Neural cell (in vitro differentiated cells): ENCODE results near the gene ULBP2. TPM values are rescaled to one million over a fixed set of nuclear protein-coding genes. Genes with fewer than 3 reads are reported as not detected.

Source experiments
- H2AFZ ChIP-seq: fragments of 200-600, 300-800 bp; sonication (generic), shearing (Covaris generic); 2 replicates; pipeline ENCODE4 v1.6.0; 2014; ENCODE audit warnings: low read depth, mild to moderate bottlenecking, antibody characterized with exemption, low read length, moderate library complexity
- H3F3A ChIP-seq: fragments of 200-600 bp; shearing (Covaris generic); 2 replicates; pipeline ENCODE4 v1.6.1; 2016; ENCODE audit warnings: mild to moderate bottlenecking, moderate library complexity, mixed read lengths, antibody characterized with exemption, low read length; ENCODE audit not compliant: insufficient read depth, poor library complexity, severe bottlenecking
- H3K27ac ChIP-seq: fragments of 200-600, 300-800 bp; sonication (generic), shearing (Covaris generic); 2 replicates; pipeline ENCODE4 v1.5.1; 2014; ENCODE audit warnings: mild to moderate bottlenecking, low read length, moderate library complexity
- H3K27me3 ChIP-seq: fragments of 300-800, 200-600 bp; sonication (generic), shearing (Covaris generic); 2 replicates; pipeline ENCODE4 v1.6.0; 2014; ENCODE audit warnings: mild to moderate bottlenecking, low read depth, low read length, moderate library complexity; ENCODE audit not compliant: insufficient read depth
- H3K36me3 ChIP-seq: fragments of 300-800, 200-600 bp; sonication (generic), shearing (Covaris generic); 2 replicates; pipeline ENCODE4 v1.5.1; 2014; ENCODE audit warnings: mild to moderate bottlenecking, antibody characterized with exemption, low read length, moderate library complexity; ENCODE audit not compliant: insufficient read depth
- H3K4me2 ChIP-seq: fragments of 300-800, 200-600 bp; sonication (generic), shearing (Covaris generic); 2 replicates; pipeline ENCODE4 v1.6.0; 2014; ENCODE audit warnings: mild to moderate bottlenecking, low read length
- H3K4me3 ChIP-seq: fragments of 300-800, 200-600 bp; sonication (generic), shearing (Covaris generic); 2 replicates; pipeline ENCODE4 v1.5.1; 2014; ENCODE audit warnings: mild to moderate bottlenecking, low read length, moderate library complexity
- H3K79me2 ChIP-seq: fragments of 200-600 bp; shearing (Covaris generic); replicated peaks from 2 replicates; pipeline ENCODE4 v1.6.0; 2014; ENCODE audit warnings: mild to moderate bottlenecking, low read length, moderate library complexity; ENCODE audit not compliant: insufficient read depth
- H3K9ac ChIP-seq: fragments of 300-800, 200-600 bp; sonication (generic), shearing (Covaris generic); 2 replicates; pipeline ENCODE4 v1.6.1; 2016; ENCODE audit warnings: mild to moderate bottlenecking, low read length, mixed read lengths
- H3K9me2 ChIP-seq: fragments of 200-600 bp; shearing (Covaris generic); 2 replicates; pipeline ENCODE4 v1.6.1; 2016; ENCODE audit warnings: mild to moderate bottlenecking, low read length, mixed read lengths; ENCODE audit not compliant: insufficient read depth
- H3K9me3 ChIP-seq: fragments of 200-600, 300-800 bp; sonication (generic), shearing (Covaris generic); 2 replicates; pipeline ENCODE4 v1.6.1; 2016; ENCODE audit warnings: mild to moderate bottlenecking, mixed run types, low read length, moderate library complexity, mixed read lengths
- H4K20me1 ChIP-seq: fragments of 200-600 bp; shearing (Covaris generic); 2 replicates; pipeline ENCODE4 v1.6.1; 2016; ENCODE audit warnings: mild to moderate bottlenecking, mixed run types; ENCODE audit not compliant: insufficient read depth
- EP300 ChIP-seq: fragments of 450-650 bp; conservative IDR thresholded peaks from 2 replicates; pipeline ENCODE4 v1.6.1; 2014; ENCODE audit warnings: antibody characterized with exemption, mild to moderate bottlenecking, moderate library complexity; ENCODE audit not compliant: poor library complexity, severe bottlenecking
- EZH2 ChIP-seq: fragments of 200-600, 300-800 bp; shearing (Covaris generic), sonication (generic); IDR thresholded peaks from 2 replicates; pipeline ENCODE4 v1.6.1; 2014; ENCODE audit warnings: antibody characterized with exemption, low read length, borderline replicate concordance, mild to moderate bottlenecking; ENCODE audit not compliant: insufficient read depth, poor library complexity, severe bottlenecking
- MXI1 ChIP-seq: fragments of 450-650 bp; conservative IDR thresholded peaks from 2 replicates; pipeline ENCODE4 v1.6.1; 2014; ENCODE audit warnings: antibody characterized with exemption, mild to moderate bottlenecking; ENCODE audit not compliant: poor library complexity, severe bottlenecking
- POLR2AphosphoS5 ChIP-seq: IDR thresholded peaks from 2 replicates; pipeline ENCODE4 v1.6.1; 2012
- RAD21 ChIP-seq: fragments of 450-650 bp; conservative IDR thresholded peaks from 2 replicates; pipeline ENCODE4 v1.6.1; 2014; ENCODE audit warnings: antibody characterized with exemption, mild to moderate bottlenecking, moderate library complexity
- SMC3 ChIP-seq: fragments of 450-650 bp; conservative IDR thresholded peaks from 2 replicates; pipeline ENCODE4 v1.6.1; 2014; ENCODE audit warnings: antibody characterized with exemption, mild to moderate bottlenecking, moderate library complexity; ENCODE audit not compliant: poor library complexity
- TAF1 ChIP-seq: IDR thresholded peaks from 2 replicates; pipeline ENCODE4 v1.6.1; 2012; ENCODE audit warnings: low read depth
- polyA plus RNA-seq: library from polyadenylated mRNA; depleted of rRNA; stranded (reverse); fragments of >200 nt; gene quantifications from 2 replicates; pipeline ENCODE4 v1.2.3, GENCODE V29; 2014
- TF ChIP-seq, protein P1 (sequence below): fragments of 450-650 bp; IDR thresholded peaks from 2 replicates; pipeline ENCODE4 v1.5.1; 2014; ENCODE audit warnings: antibody characterized with exemption, mild to moderate bottlenecking, moderate library complexity; ENCODE audit not compliant: poor library complexity, severe bottlenecking
- TF ChIP-seq, protein P2 (sequence below): IDR thresholded peaks from 2 replicates; pipeline ENCODE4 v1.6.1; 2012; ENCODE audit warnings: borderline replicate concordance

Gene ULBP2
- polyA plus RNA-seq, 1 donor from 2014 or later: 1.5 TPM

- Histone ChIP-seq H3K27ac (no peak overlapping the region), H3K9me3 (no peaks in the 10 kb centered on the region), H3F3A (no peaks in the 10 kb centered on the region), H3K4me3 (no peak overlapping the region), H3K79me2 (no peaks in the 10 kb centered on the region), H4K20me1 (no peaks in the 10 kb centered on the region), H3K36me3 (no peaks in the 10 kb centered on the region), H3K9ac (no peak overlapping the region), H3K9me2 (no peaks in the 10 kb centered on the region), H2AFZ (no peak overlapping the region), H3K4me2 (no peak overlapping the region), H3K27me3 (peaks cover 53% of the 10 kb centered on the region)
- TF ChIP-seq SMC3 (no peak), EZH2 (no peak), EP300 (no peak), MXI1 (no peak), TAF1 (no peak), RAD21 (no peak), POLR2AphosphoS5 (no peak)
- TF ChIP-seq, protein P1, sequence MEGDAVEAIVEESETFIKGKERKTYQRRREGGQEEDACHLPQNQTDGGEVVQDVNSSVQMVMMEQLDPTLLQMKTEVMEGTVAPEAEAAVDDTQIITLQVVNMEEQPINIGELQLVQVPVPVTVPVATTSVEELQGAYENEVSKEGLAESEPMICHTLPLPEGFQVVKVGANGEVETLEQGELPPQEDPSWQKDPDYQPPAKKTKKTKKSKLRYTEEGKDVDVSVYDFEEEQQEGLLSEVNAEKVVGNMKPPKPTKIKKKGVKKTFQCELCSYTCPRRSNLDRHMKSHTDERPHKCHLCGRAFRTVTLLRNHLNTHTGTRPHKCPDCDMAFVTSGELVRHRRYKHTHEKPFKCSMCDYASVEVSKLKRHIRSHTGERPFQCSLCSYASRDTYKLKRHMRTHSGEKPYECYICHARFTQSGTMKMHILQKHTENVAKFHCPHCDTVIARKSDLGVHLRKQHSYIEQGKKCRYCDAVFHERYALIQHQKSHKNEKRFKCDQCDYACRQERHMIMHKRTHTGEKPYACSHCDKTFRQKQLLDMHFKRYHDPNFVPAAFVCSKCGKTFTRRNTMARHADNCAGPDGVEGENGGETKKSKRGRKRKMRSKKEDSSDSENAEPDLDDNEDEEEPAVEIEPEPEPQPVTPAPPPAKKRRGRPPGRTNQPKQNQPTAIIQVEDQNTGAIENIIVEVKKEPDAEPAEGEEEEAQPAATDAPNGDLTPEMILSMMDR: no peak
- TF ChIP-seq, protein P2, sequence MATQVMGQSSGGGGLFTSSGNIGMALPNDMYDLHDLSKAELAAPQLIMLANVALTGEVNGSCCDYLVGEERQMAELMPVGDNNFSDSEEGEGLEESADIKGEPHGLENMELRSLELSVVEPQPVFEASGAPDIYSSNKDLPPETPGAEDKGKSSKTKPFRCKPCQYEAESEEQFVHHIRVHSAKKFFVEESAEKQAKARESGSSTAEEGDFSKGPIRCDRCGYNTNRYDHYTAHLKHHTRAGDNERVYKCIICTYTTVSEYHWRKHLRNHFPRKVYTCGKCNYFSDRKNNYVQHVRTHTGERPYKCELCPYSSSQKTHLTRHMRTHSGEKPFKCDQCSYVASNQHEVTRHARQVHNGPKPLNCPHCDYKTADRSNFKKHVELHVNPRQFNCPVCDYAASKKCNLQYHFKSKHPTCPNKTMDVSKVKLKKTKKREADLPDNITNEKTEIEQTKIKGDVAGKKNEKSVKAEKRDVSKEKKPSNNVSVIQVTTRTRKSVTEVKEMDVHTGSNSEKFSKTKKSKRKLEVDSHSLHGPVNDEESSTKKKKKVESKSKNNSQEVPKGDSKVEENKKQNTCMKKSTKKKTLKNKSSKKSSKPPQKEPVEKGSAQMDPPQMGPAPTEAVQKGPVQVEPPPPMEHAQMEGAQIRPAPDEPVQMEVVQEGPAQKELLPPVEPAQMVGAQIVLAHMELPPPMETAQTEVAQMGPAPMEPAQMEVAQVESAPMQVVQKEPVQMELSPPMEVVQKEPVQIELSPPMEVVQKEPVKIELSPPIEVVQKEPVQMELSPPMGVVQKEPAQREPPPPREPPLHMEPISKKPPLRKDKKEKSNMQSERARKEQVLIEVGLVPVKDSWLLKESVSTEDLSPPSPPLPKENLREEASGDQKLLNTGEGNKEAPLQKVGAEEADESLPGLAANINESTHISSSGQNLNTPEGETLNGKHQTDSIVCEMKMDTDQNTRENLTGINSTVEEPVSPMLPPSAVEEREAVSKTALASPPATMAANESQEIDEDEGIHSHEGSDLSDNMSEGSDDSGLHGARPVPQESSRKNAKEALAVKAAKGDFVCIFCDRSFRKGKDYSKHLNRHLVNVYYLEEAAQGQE: no peak
Observed at GRCh38 chr6:149975400-149975799, 33.6 kb downstream of the ULBP2 start.

DNA sequence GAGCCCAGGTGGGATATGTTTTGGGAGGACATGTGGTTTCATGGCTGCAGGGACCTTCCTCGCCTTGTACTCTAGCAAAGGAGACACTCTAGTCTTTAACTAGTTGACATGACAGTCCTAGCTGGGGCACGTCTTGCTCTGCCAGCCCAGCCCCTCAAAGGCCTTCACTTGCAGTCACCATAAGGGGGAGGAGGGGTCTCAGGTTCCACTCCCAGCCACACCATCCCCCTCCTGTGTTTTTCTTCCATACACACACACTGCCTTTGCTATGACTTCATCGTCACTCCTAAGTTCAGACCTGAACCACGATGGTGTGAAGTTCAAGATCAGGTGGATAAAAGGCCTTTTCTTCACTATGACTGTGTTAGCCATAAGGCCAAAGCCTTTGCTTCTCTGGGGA is 35.4 kb downstream of the ULBP2 start:
- peaks cover 69% of the 10 kb centered on the region for H3K27me3 ChIP-seq

More for the DNA sequence above, 35.4 kb downstream of the ULBP2 start:
- TF ChIP-seq EP300 (no peak), POLR2AphosphoS5 (no peak), EZH2 (no peak), TAF1 (no peak), SMC3 (no peak), MXI1 (no peak), RAD21 (no peak)
- TF ChIP-seq, protein P2: no peak
- TF ChIP-seq, protein P1: no peak
- H4K20me1 ChIP-seq: no peaks in the 10 kb centered on the region
- H3K79me2 ChIP-seq: no peaks in the 10 kb centered on the region
- no peaks in the 10 kb centered on the region for H3F3A ChIP-seq
- no peak overlapping the region for H3K4me2 ChIP-seq
- no peaks in the 10 kb centered on the region for H3K36me3 ChIP-seq
- H2AFZ ChIP-seq: no peak overlapping the region
- H3K9me2 ChIP-seq: no peaks in the 10 kb centered on the region
- H3K27ac ChIP-seq: no peak overlapping the region
- no peak overlapping the region for H3K9ac ChIP-seq
- no peak overlapping the region for H3K4me3 ChIP-seq
- no peaks in the 10 kb centered on the region for H3K9me3 ChIP-seq
